Effector memory CD4-positive, alpha-beta T cell (primary cell): Measurements from ENCODE around the gene RBMS3.

Experiments
- DNase-seq, 3 donors: peaks; one replicate each; pipeline ENCODE4 v3.0.0-alpha.2; 2020
- H3K27ac ChIP-seq: 2 replicates; pipeline ENCODE4 v1.7.0; 2013; ENCODE audit warnings: mild to moderate bottlenecking, low read length, moderate library complexity; ENCODE audit not compliant: insufficient read depth, poor library complexity, severe bottlenecking
- H3K27me3 ChIP-seq: replicated peaks from 2 replicates; pipeline ENCODE4 v1.7.0; 2013; ENCODE audit warnings: mild to moderate bottlenecking, low read length; ENCODE audit not compliant: insufficient read depth, control insufficient read depth, poor library complexity, severe bottlenecking
- H3K36me3 ChIP-seq: 2 replicates; pipeline ENCODE4 v1.7.0; 2013; ENCODE audit warnings: mild to moderate bottlenecking, low read length, moderate library complexity; ENCODE audit not compliant: control insufficient read depth, insufficient read depth
- H3K4me1 ChIP-seq: 2 replicates; pipeline ENCODE4 v1.7.0; 2013; ENCODE audit warnings: low read length, mild to moderate bottlenecking; ENCODE audit not compliant: control insufficient read depth, insufficient read depth, poor library complexity, severe bottlenecking
- H3K4me3 ChIP-seq: 2 replicates; pipeline ENCODE4 v1.7.0; 2013; ENCODE audit warnings: low read length, low read depth, mild to moderate bottlenecking; ENCODE audit not compliant: insufficient read depth, poor library complexity, severe bottlenecking
- H3K9me3 ChIP-seq: 2 replicates; pipeline ENCODE4 v1.7.0; 2013; ENCODE audit warnings: mild to moderate bottlenecking, low read length, moderate library complexity; ENCODE audit not compliant: control insufficient read depth

The RBMS3 gene

GRCh38 chr3:29440413-29441305, 159.8 kb downstream of the RBMS3 start:
- no peak overlapping the region for H3K27ac ChIP-seq
- no peaks in the 10 kb centered on the region for H3K9me3 ChIP-seq
- H3K4me3 ChIP-seq = no peak overlapping the region
- no peaks in the 10 kb centered on the region for H3K4me1 ChIP-seq
- no peaks in the 10 kb centered on the region for H3K27me3 ChIP-seq
- DNase-seq = no peak
- H3K36me3 ChIP-seq = no peaks in the 10 kb centered on the region

GRCh38 chr3:29441422-29441821, 160.6 kb downstream of the RBMS3 start:
- Histone ChIP-seq H3K27ac (no peak overlapping the region), H3K4me3 (no peak overlapping the region), H3K36me3 (no peaks in the 10 kb centered on the region), H3K27me3 (no peaks in the 10 kb centered on the region), H3K9me3 (no peaks in the 10 kb centered on the region), H3K4me1 (no peaks in the 10 kb centered on the region)
- no peak for DNase-seq

GRCh38 chr3:29447946-29448627, 167.2 kb downstream of the RBMS3 start:
- no peak for DNase-seq
- H3K9me3 ChIP-seq = no peaks in the 10 kb centered on the region
- no peak overlapping the region for H3K27ac ChIP-seq
- no peaks in the 10 kb centered on the region for H3K27me3 ChIP-seq
- H3K4me3 ChIP-seq = no peak overlapping the region
- H3K36me3 ChIP-seq = no peaks in the 10 kb centered on the region
- H3K4me1 ChIP-seq = no peaks in the 10 kb centered on the region

GRCh38 chr3:29451920-29452319, 171.0 kb downstream of the RBMS3 start:
- Histone ChIP-seq H3K4me1 (no peaks in the 10 kb centered on the region), H3K27me3 (no peaks in the 10 kb centered on the region), H3K9me3 (no peaks in the 10 kb centered on the region), H3K4me3 (no peak overlapping the region), H3K36me3 (no peaks in the 10 kb centered on the region), H3K27ac (no peak overlapping the region)
- no peak for DNase-seq

- no peak for DNase-seq
- H3K4me1 ChIP-seq = no peaks in the 10 kb centered on the region
- no peak overlapping the region for H3K4me3 ChIP-seq
- H3K9me3 ChIP-seq = no peaks in the 10 kb centered on the region
- no peaks in the 10 kb centered on the region for H3K27me3 ChIP-seq
- no peak overlapping the region for H3K27ac ChIP-seq
- no peaks in the 10 kb centered on the region for H3K36me3 ChIP-seq
These were observed 172.0 kb downstream of the RBMS3 start for GRCh38 chr3:29452934-29453283.

- Histone ChIP-seq H3K27ac (no peak overlapping the region), H3K36me3 (no peaks in the 10 kb centered on the region), H3K4me3 (no peak overlapping the region), H3K4me1 (no peaks in the 10 kb centered on the region), H3K27me3 (no peaks in the 10 kb centered on the region), H3K9me3 (no peaks in the 10 kb centered on the region)
- DNase-seq = no peak
These were observed 172.6 kb downstream of the RBMS3 start for GRCh38 chr3:29453284-29454001.

- DNase-seq = no peak
- H3K27me3 ChIP-seq = no peaks in the 10 kb centered on the region
- no peaks in the 10 kb centered on the region for H3K9me3 ChIP-seq
- H3K4me3 ChIP-seq = no peak overlapping the region
- H3K27ac ChIP-seq = no peak overlapping the region
- H3K36me3 ChIP-seq = no peaks in the 10 kb centered on the region
- no peaks in the 10 kb centered on the region for H3K4me1 ChIP-seq
These were observed 173.3 kb downstream of the RBMS3 start for GRCh38 chr3:29454161-29454611.

GRCh38 chr3:29456901-29457300, 176.0 kb downstream of the RBMS3 start:
- H3K9me3 ChIP-seq = no peaks in the 10 kb centered on the region
- DNase-seq = no peak
- H3K4me3 ChIP-seq = no peak overlapping the region
- no peak overlapping the region for H3K27ac ChIP-seq
- no peaks in the 10 kb centered on the region for H3K27me3 ChIP-seq
- no peaks in the 10 kb centered on the region for H3K36me3 ChIP-seq
- no peaks in the 10 kb centered on the region for H3K4me1 ChIP-seq

GRCh38 chr3:29463304-29463703, 182.4 kb downstream of the RBMS3 start:
- no peaks in the 10 kb centered on the region for H3K4me1 ChIP-seq
- H3K27me3 ChIP-seq = no peaks in the 10 kb centered on the region
- DNase-seq = no peak
- H3K4me3 ChIP-seq = no peak overlapping the region
- H3K27ac ChIP-seq = no peak overlapping the region
- no peaks in the 10 kb centered on the region for H3K36me3 ChIP-seq
- no peaks in the 10 kb centered on the region for H3K9me3 ChIP-seq

GRCh38 chr3:29465836-29466235, 185.0 kb downstream of the RBMS3 start:
- H3K4me1 ChIP-seq = no peaks in the 10 kb centered on the region
- no peak overlapping the region for H3K27ac ChIP-seq
- DNase-seq = no peak
- no peak overlapping the region for H3K4me3 ChIP-seq
- no peaks in the 10 kb centered on the region for H3K9me3 ChIP-seq
- H3K36me3 ChIP-seq = no peaks in the 10 kb centered on the region
- no peaks in the 10 kb centered on the region for H3K27me3 ChIP-seq
